Keratinocyte (primary cell): ENCODE data around the gene CXCL12. TPM values are rescaled to one million over a fixed set of nuclear protein-coding genes. Genes with fewer than 3 reads are reported as not detected.

ENCODE experiments used
- DNase-seq: peaks from one replicate; pipeline ENCODE4 v3.0.0-alpha.2; 2011; ENCODE audit warnings: low read depth, missing footprints, low spot score
- FAIRE-seq: peaks from 2 replicates; lab custom pipeline; 2011; peaks lifted over from hg19 to GRCh38; lab: Jason Lieb, UNC
- H2AFZ ChIP-seq: 2 replicates; pipeline ENCODE4 v1.6.0; 2012; ENCODE audit warnings: low read length, control low read depth, inconsistent platforms; ENCODE audit not compliant: control insufficient read depth
- H3K27ac ChIP-seq: 2 replicates; pipeline ENCODE4 v1.5.1; 2011; ENCODE audit warnings: low read length; ENCODE audit not compliant: control insufficient read depth, insufficient read depth
- H3K27me3 ChIP-seq: 3 replicates; pipeline ENCODE4 v1.6.0; 2011; ENCODE audit warnings: low read length; ENCODE audit not compliant: control insufficient read depth, insufficient read depth; ENCODE audit errors: extremely low read depth
- H3K36me3 ChIP-seq, 2 experiments: 2 replicates in 1 of 2; 3 replicates in 1 of 2; pipeline ENCODE4 v1.5.1; 2011; ENCODE audit warnings: low read length in 2 of 2, mild to moderate bottlenecking in 1 of 2; ENCODE audit not compliant: control insufficient read depth in 2 of 2, insufficient read depth in 2 of 2; ENCODE audit errors: extremely low read depth in 1 of 2
- H3K4me1 ChIP-seq: 3 replicates; pipeline ENCODE4 v1.5.1; 2011; ENCODE audit warnings: low read length; ENCODE audit not compliant: control insufficient read depth, insufficient read depth; ENCODE audit errors: extremely low read depth
- H3K4me2 ChIP-seq: 3 replicates; pipeline ENCODE4 v1.6.0; 2011; ENCODE audit warnings: low read depth, low read length; ENCODE audit not compliant: control insufficient read depth, insufficient read depth; ENCODE audit errors: extremely low read depth
- H3K4me3 ChIP-seq, 3 experiments: fragments of 200-600 bp in 1 of 3; sonication (generic) in 1 of 3; 2 replicates in 2 of 3; 3 replicates in 1 of 3; pipeline ENCODE4 v1.5.1; 2011 to 2016; ENCODE audit warnings: low read length in 3 of 3, mild to moderate bottlenecking in 3 of 3, control low read depth in 2 of 3, inconsistent platforms in 1 of 3, low read depth in 1 of 3, mixed read lengths in 1 of 3, mixed run types in 1 of 3, moderate library complexity in 1 of 3; ENCODE audit not compliant: control insufficient read depth in 2 of 3, insufficient read depth in 2 of 3; ENCODE audit errors: extremely low read depth in 1 of 3
- H3K79me2 ChIP-seq: 2 replicates; pipeline ENCODE4 v1.6.0; 2012; ENCODE audit warnings: low read length; ENCODE audit not compliant: control insufficient read depth, insufficient read depth
- H3K9ac ChIP-seq: 3 replicates; pipeline ENCODE4 v1.6.0; 2011; ENCODE audit warnings: low read length; ENCODE audit not compliant: control insufficient read depth, insufficient read depth; ENCODE audit errors: extremely low read depth
- H3K9me1 ChIP-seq: 3 replicates; pipeline ENCODE4 v1.6.0; 2011; ENCODE audit warnings: low read length; ENCODE audit not compliant: control insufficient read depth, insufficient read depth; ENCODE audit errors: extremely low read depth
- H3K9me3 ChIP-seq: 2 replicates; pipeline ENCODE4 v1.5.1; 2012; ENCODE audit warnings: low read depth, low read length; ENCODE audit not compliant: control insufficient read depth
- H4K20me1 ChIP-seq: 3 replicates; pipeline ENCODE4 v1.6.0; 2011; ENCODE audit warnings: low read length; ENCODE audit not compliant: control insufficient read depth, insufficient read depth; ENCODE audit errors: extremely low read depth
- CTCF ChIP-seq, 3 experiments: IDR thresholded peaks in 1 of 3; conservative IDR thresholded peaks in 1 of 3; optimal IDR thresholded peaks in 1 of 3; 2 replicates in 2 of 3; 3 replicates in 1 of 3; pipeline versions ENCODE3 to v1.5.1; 2011; ENCODE audit warnings: low read length in 3 of 3, mild to moderate bottlenecking in 3 of 3, moderate library complexity in 2 of 3, control low read depth in 1 of 3, inconsistent platforms in 1 of 3; ENCODE audit not compliant: insufficient read depth in 2 of 3; ENCODE audit errors: extremely low read depth in 1 of 3
- EZH2 ChIP-seq: IDR thresholded peaks from one replicate; pipeline ENCODE4 v1.6.1; 2012; ENCODE audit warnings: inconsistent platforms, mild to moderate bottlenecking, low read length, moderate library complexity
- dilution Hi-C: fragments of 300-500 bp; cut with MboI; formaldehyde crosslinking; loops from one replicate; pipeline ENCODE4 v1.7.0; 2020; ENCODE audit warnings: low sequenced_read_pairs; ENCODE audit not compliant: extremely low pct_ligation_motif_present
- polyA plus RNA-seq, 5 experiments: library from polyadenylated mRNA; depleted of rRNA in 3 of 5; stranded (reverse) in 3 of 5; stranded (forward) in 1 of 5; unstranded in 1 of 5; fragments of >200 nt; gene quantifications; 1 replicate in 1 of 5; 2 replicates in 3 of 5; 3 replicates in 1 of 5; pipeline versions ENCODE4 v1.2.1 to v1.2.3, GENCODE V29; 2011 to 2012; ENCODE audit warnings: missing spikeins in 2 of 5, low read depth in 1 of 5, low replicate concordance in 1 of 5

The CXCL12 gene
- polyA plus RNA-seq, 1 donor (not counting 4 experiments of a cell fraction or from before 2014, with no cell fraction given): not detected

- no peak for FAIRE-seq
- dilution Hi-C loops: no loop called here
- H3K27me3 ChIP-seq: no peaks in the 10 kb centered on the region
Observed at GRCh38 chr10:44347609-44348400, 37.1 kb downstream of the CXCL12 start.

GRCh38 chr10:44344727-44345126 lies 40.2 kb downstream of the CXCL12 start:
- Histone ChIP-seq H3K27ac (no peak overlapping the region), H4K20me1 (no peaks in the 10 kb centered on the region), H3K27me3 (no peaks in the 10 kb centered on the region), H3K4me3 (no peak overlapping the region), H3K4me1 (no peaks in the 10 kb centered on the region), H3K9me1 (no peaks in the 10 kb centered on the region), H3K4me2 (no peak overlapping the region), H3K36me3 (no peaks in the 10 kb centered on the region), H3K9me3 (no peaks in the 10 kb centered on the region), H3K9ac (no peak overlapping the region), H2AFZ (no peak overlapping the region), H3K79me2 (no peaks in the 10 kb centered on the region)
- DNase-seq: no peak
- TF ChIP-seq CTCF (optimal IDR thresholded peaks at IDR 0.05 in 1 of 3, IDR thresholded peaks at IDR 0.05 in 1 of 3, conservative IDR thresholded peaks at IDR 0.05 in 1 of 3; ENCODE audit: extremely low read depth in 1 of 3, insufficient read depth in 2 of 3, low read length in 3 of 3) (no peak), EZH2 (no peak)
- FAIRE-seq: no peak
- dilution Hi-C loops: no loop called here

More at GRCh38 chr10:44347609-44348400, 37.1 kb downstream of the CXCL12 start:
- Histone ChIP-seq H3K9me1 (no peaks in the 10 kb centered on the region), H3K4me3 (no peak overlapping the region), H3K27ac (no peak overlapping the region), H4K20me1 (no peaks in the 10 kb centered on the region), H2AFZ (no peak overlapping the region), H3K9ac (no peak overlapping the region), H3K79me2 (no peaks in the 10 kb centered on the region), H3K4me1 (no peaks in the 10 kb centered on the region), H3K4me2 (no peak overlapping the region), H3K36me3 (no peaks in the 10 kb centered on the region), H3K9me3 (no peaks in the 10 kb centered on the region)
- TF ChIP-seq CTCF (optimal IDR thresholded peaks at IDR 0.05 in 1 of 3, IDR thresholded peaks at IDR 0.05 in 1 of 3, conservative IDR thresholded peaks at IDR 0.05 in 1 of 3; ENCODE audit: extremely low read depth in 1 of 3, insufficient read depth in 2 of 3, low read length in 3 of 3) (no peak), EZH2 (no peak)
- no peak for DNase-seq
